ENCODE results near the gene SHROOM2. TPM values are rescaled to one million over a fixed set of nuclear protein-coding genes. Genes with fewer than 3 reads are reported as not detected.
A peak's percentile ranks its signal among the peaks of the same experiment; 100 is the strongest.

The SHROOM2 gene
- total and polyA plus RNA-seq, 2 of the 4 experiments (the other 2 are of a cell fraction) = 8.1 to 14.2 TPM

GRCh38 chrX:9995855-9996339 lies 209.7 kb downstream of the SHROOM2 start:
- no peak overlapping the region for H4K5ac ChIP-seq (ENCODE audit: low read depth, low read length)
- in situ Hi-C loops (cut with MboI; ENCODE audit: low sequenced_read_pairs) (loop anchor here (5.0 to 10.0 kb wide), 2 partner anchors 111 to 121 kb away; no protein-coding TSS in a partner anchor), intact Hi-C loops (cut with micrococcal nuclease) (loop anchor here (1.0 to 2.0 kb wide), 2 partner anchors 111 to 123 kb away; no protein-coding TSS in a partner anchor), dilution Hi-C loops (cut with HindIII; ENCODE audit: low sequenced_read_pairs, unreplicated experiment) (no loop called here)
- H3K36me3 ChIP-seq (ENCODE audit: control insufficient read depth, insufficient read depth, low read length) = no peaks in the 10 kb centered on the region
- TF ChIP-seq RAD21 (IDR thresholded peaks at IDR 0.05; ENCODE audit: low read length) (peak; percentile 88), CHD1 (IDR thresholded peaks at IDR 0.05; ENCODE audit: low read depth, low read length) (no peak), RCOR1 (IDR thresholded peaks at IDR 0.05; ENCODE audit: insufficient replicate concordance, low read length) (no peak), CTCF (conservative IDR thresholded peaks at IDR 0.05; ENCODE audit: low read depth, low read length) (peak; percentile 98), MXI1 (IDR thresholded peaks at IDR 0.05; ENCODE audit: borderline replicate concordance, low read depth, low read length) (no peak), RFX5 (IDR thresholded peaks at IDR 0.05; ENCODE audit: low read depth, low read length) (no peak), POLR2A (IDR thresholded peaks at IDR 0.05; ENCODE audit: low read depth, low read length) (no peak), SMC3 (IDR thresholded peaks at IDR 0.05; ENCODE audit: low read depth, low read length) (peak; percentile 98), BHLHE40 (IDR thresholded peaks at IDR 0.05; ENCODE audit: low read depth, low read length) (no peak), ELK1 (IDR thresholded peaks at IDR 0.05; ENCODE audit: borderline replicate concordance, low read depth, low read length) (no peak), FOS (IDR thresholded peaks at IDR 0.05; ENCODE audit: low read depth, low read length) (no peak), USF2 (IDR thresholded peaks at IDR 0.05; ENCODE audit: low read depth, low read length) (no peak), CEBPB (IDR thresholded peaks at IDR 0.05; ENCODE audit: low read depth, low read length) (no peak), MAZ (IDR thresholded peaks at IDR 0.05; ENCODE audit: borderline replicate concordance, low read depth, low read length) (no peak), MAFK (IDR thresholded peaks at IDR 0.05; ENCODE audit: low read depth, low read length) (no peak), NFE2L2 (IDR thresholded peaks at IDR 0.05; ENCODE audit: low read depth, low read length) (no peak)
- no peak overlapping the region for H3K23ac ChIP-seq (ENCODE audit: low read depth, low read length)
- H3K9me3 ChIP-seq (ENCODE audit: control insufficient read depth, insufficient read depth, low read length) = no peaks in the 10 kb centered on the region
- no peaks in the 10 kb centered on the region for H3K9me1 ChIP-seq (ENCODE audit: insufficient read depth, low read length)
- DNase-seq = peak; percentile 79
- no peak overlapping the region for H2BK15ac ChIP-seq (ENCODE audit: low read depth, low read length)
- no peaks in the 10 kb centered on the region for H3K27me3 ChIP-seq (ENCODE audit: control insufficient read depth, insufficient read depth, low read length)
- no peaks in the 10 kb centered on the region for H4K20me1 ChIP-seq (ENCODE audit: insufficient read depth, low read length)
- H2AK5ac ChIP-seq (ENCODE audit: low read depth, low read length) = no peak overlapping the region
- peak overlapping the region; percentile 11; the same call in 1 of the 2 replicates for H2BK20ac ChIP-seq (ENCODE audit: low read depth, low read length)
- no peak overlapping the region for H3K27ac ChIP-seq (ENCODE audit: insufficient read depth, low read length)
- no peak overlapping the region for H4K91ac ChIP-seq (ENCODE audit: insufficient read depth, low read depth, low read length)
- H3K4me2 ChIP-seq (ENCODE audit: low read depth, low read length) = no peak overlapping the region; the same call in 1 of the 2 replicates
- H4K8ac ChIP-seq (ENCODE audit: low read depth in 2 of 2, low read length in 2 of 2) = no peak overlapping the region
- H2AFZ ChIP-seq (replicated peaks; ENCODE audit: low read length, poor library complexity) = no peak overlapping the region
- H3K79me1 ChIP-seq (ENCODE audit: low read depth in 1 of 2, low read length in 2 of 2) = no peaks in the 10 kb centered on the region
- CTCF ChIA-PET = interaction anchor here (0.6 to 1.1 kb wide), 3 partner anchors 109 to 215 kb away, joined by 3 to 5 read pairs (median 3); no protein-coding TSS in a partner anchor
- no peak overlapping the region for H3K4ac ChIP-seq (ENCODE audit: low read depth, low read length)
- no peak overlapping the region for H3K9ac ChIP-seq (ENCODE audit: low read depth, low read length)
- H2BK5ac ChIP-seq (ENCODE audit: low read depth, low read length, poor library complexity, severe bottlenecking) = no peak overlapping the region
- POLR2A ChIA-PET (ENCODE audit: unreplicated experiment) = no interaction called here
- no peaks in the 10 kb centered on the region for H3K4me1 ChIP-seq (ENCODE audit: control insufficient read depth, insufficient read depth, low read length)
- H2AK9ac ChIP-seq (replicated peaks; ENCODE audit: low read depth, low read length, poor library complexity) = no peak overlapping the region
- H2BK120ac ChIP-seq (ENCODE audit: low read depth, low read length) = no peak overlapping the region
- no peak overlapping the region for H3K56ac ChIP-seq (ENCODE audit: extremely low read depth, insufficient read depth, low read length)
- ATAC-seq (ENCODE audit: low read depth) = peak; percentile 94
- no peak overlapping the region for H3K18ac ChIP-seq (ENCODE audit: low read depth, low read length)
- WGBS, 2 experiments (ENCODE audit: extremely low coverage in 2 of 2, insufficient read length in 1 of 2) = 0% methylated on average over 3 of the region's 18 CpGs; no CpG with 5 or more reads in 1 of the 2 experiments
- BruUV-seq (replicated peaks) = no TSS peak
- no peak overlapping the region for H3K4me3 ChIP-seq (ENCODE audit: insufficient read depth, low read depth, low read length)
- H3K14ac ChIP-seq (replicated peaks; ENCODE audit: low read depth, low read length) = no peak overlapping the region
